Keratinocyte (primary cell): Measurements from ENCODE around the gene TSPAN11.

Experiments used
- CTCF ChIP-seq, 3 experiments: IDR thresholded peaks in 1 of 3; conservative IDR thresholded peaks in 1 of 3; optimal IDR thresholded peaks in 1 of 3; 2 replicates in 2 of 3; 3 replicates in 1 of 3; pipeline versions ENCODE3 to v1.5.1; 2011; ENCODE audit warnings: low read length in 3 of 3, mild to moderate bottlenecking in 3 of 3, moderate library complexity in 2 of 3, control low read depth in 1 of 3, inconsistent platforms in 1 of 3; ENCODE audit not compliant: insufficient read depth in 2 of 3; ENCODE audit errors: extremely low read depth in 1 of 3
- EZH2 ChIP-seq: IDR thresholded peaks from one replicate; pipeline ENCODE4 v1.6.1; 2012; ENCODE audit warnings: inconsistent platforms, mild to moderate bottlenecking, low read length, moderate library complexity

DNA sequence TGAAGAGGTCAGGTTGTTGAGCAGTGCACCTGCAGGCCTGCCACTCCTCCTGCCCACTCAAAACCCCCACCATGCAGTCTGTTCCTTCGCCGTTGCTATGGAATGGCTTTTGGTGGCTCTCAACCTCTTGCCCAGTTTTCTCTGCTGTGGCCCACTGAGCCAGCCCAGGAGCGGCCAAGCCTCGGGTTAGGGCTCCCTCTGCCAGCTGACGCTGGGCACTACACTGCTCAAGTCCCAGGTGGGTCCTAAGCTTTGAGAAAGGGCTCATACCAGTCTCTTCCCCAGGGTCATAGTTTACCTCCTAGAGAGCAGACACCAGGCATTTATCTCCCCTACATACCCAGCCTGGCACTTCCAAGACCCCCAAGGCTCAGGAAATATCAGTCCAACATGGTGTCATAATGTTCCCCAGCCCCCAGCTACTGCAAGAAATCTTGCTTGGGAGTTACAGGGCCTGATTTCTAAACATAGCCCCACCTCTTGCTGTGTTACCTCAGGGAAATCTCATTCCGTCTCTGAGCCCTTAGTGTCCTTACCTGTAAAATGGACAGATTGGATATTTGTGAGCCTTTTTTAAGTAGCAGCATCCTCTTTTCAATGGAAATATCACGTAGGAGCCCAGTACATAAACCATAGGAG is 59.4 kb downstream of the TSPAN11 start:
- peak; percentile 79 to 95 (median 81) for TF ChIP-seq CTCF (optimal IDR thresholded peaks at IDR 0.05 in 1 of 3, IDR thresholded peaks at IDR 0.05 in 1 of 3, conservative IDR thresholded peaks at IDR 0.05 in 1 of 3; ENCODE audit: extremely low read depth in 1 of 3, insufficient read depth in 2 of 3, low read length in 3 of 3)
- no peak for TF ChIP-seq EZH2
